22Rv1 (cell line): Measurements from ENCODE around the gene IKZF3.

Experiments used
- H3K27ac ChIP-seq: fragments of 450-650 bp; 2 replicates; pipeline ENCODE4 v1.5.1; 2017
- CTCF ChIP-seq: fragments of 450-650 bp; IDR thresholded peaks from 2 replicates; pipeline ENCODE4 v1.5.1; 2017; ENCODE audit warnings: mild to moderate bottlenecking
- ZFX ChIP-seq: fragments of 450-650 bp; IDR thresholded peaks from 2 replicates; pipeline ENCODE4 v1.6.1; 2017; ENCODE audit warnings: antibody characterized with exemption, borderline replicate concordance

The IKZF3 gene

GRCh38 chr17:39736319-39737165 is 127.6 kb downstream of the IKZF3 start:
- TF ChIP-seq CTCF (no peak), ZFX (no peak)
- peak overlapping the region; percentile 98 for H3K27ac ChIP-seq

DNA sequence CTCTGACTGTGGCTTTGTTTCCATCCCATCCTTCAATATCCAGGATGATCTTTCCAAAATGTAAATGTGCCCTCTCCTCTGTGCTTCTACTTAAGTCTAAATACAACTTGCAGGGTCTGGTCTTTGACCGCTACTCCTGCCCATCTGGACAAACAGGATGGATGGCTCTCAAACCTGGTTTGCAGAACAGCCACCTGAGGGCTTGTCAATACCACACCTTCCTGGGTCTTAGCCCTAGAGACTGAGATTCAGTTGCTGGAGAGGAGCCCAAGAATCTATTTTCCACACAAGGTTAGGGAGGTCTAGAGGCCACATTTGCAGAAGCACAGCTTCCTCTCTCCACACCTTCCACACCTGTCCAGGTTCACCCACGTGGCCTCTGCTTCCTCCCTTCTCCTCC is 128.2 kb downstream of the IKZF3 start:
- peak overlapping the region; percentile 98 for H3K27ac ChIP-seq
- TF ChIP-seq CTCF (no peak), ZFX (no peak)

DNA sequence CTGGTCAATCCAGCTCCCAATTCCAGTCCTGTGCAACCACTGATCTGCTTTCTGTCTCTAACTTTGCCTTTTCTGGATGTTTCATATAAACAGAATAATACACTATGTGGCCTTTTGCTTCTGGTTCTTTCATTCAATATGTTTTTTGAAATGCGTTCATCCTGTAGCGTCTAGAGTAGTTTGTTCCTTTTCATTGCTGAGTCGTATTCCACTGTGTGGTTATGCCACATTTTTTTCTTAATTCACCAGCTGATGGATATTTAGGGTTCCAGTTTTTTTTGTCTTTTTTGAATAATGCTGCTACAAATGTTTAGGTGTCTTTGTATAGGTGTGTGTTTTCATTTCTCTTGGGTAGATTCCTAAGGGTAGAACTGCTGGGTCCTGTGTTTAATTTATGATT is 131.5 kb downstream of the IKZF3 start:
- no peak overlapping the region for H3K27ac ChIP-seq
- TF ChIP-seq CTCF (no peak), ZFX (no peak)

GRCh38 chr17:39730095-39730921 is 133.8 kb downstream of the IKZF3 start, which contains the start of gene MIEN1:
Gene MIEN1, minus strand, starts transcription at chr17:39730532. Its CDS starts 37 bp downstream, at chr17:39730495.
- peak within 1 kb of the TSS; percentile 69 for H3K27ac ChIP-seq
- TF ChIP-seq CTCF (peak; percentile 97), ZFX (no peak)

DNA sequence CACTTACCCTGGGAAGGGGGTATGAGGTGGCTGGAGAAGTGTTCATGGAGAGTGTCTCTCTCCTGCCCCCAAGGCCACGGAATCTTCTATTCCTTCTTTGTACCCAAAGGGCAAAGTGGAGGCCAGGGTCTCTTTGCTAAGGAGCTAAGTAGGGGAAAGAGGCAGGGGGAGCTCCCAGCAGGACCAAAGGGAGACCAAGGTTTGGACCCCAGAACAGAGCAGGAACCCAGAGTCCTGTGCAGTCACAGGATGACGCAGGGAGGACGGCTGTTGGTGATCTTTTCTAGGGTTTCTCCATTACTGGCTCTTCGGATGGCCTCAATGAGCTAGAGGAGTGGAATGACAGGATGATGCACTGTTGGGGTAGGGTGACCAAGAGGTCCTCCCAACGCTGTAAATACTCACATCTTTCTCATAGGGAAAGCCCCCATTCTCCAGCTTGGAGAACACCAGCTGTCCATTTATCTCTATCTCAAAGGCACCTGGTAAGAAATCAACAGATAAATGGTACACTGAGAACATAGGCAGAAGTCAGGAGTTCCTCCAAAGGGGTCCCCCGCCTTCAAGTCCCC is 134.7 kb downstream of the IKZF3 start:
- peak overlapping the region; percentile 69 for H3K27ac ChIP-seq
- TF ChIP-seq CTCF (no peak), ZFX (no peak)

DNA sequence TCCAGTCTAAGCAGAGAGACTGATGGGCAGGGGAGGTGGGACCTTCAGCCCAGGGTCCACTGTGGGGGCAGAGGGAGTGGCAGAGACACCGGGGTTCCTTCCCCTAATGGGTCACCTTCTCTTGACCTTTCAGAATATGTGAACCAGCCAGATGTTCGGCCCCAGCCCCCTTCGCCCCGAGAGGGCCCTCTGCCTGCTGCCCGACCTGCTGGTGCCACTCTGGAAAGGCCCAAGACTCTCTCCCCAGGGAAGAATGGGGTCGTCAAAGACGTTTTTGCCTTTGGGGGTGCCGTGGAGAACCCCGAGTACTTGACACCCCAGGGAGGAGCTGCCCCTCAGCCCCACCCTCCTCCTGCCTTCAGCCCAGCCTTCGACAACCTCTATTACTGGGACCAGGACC is 136.6 kb downstream of the IKZF3 start:
- TF ChIP-seq CTCF (no peak), ZFX (no peak)
- H3K27ac ChIP-seq = peak overlapping the region; percentile 69; the same call in 1 of the 2 replicates
